Renal pelvis (tissue), 4 donors: ENCODE data around the gene KRT38. TPM values are rescaled to one million over a fixed set of nuclear protein-coding genes. Genes with fewer than 3 reads are reported as not detected.
"Not testable (repeated sequence)": the region's sequence is repeated elsewhere in the genome, so short reads cannot be mapped to it uniquely, and the experiment has no call there.

Experiments
- DNase-seq: peaks from one replicate; pipeline ENCODE4 v3.0.0-alpha.2; 2013
- polyA plus RNA-seq, 3 donors: library from polyadenylated mRNA; unstranded; fragments of 120-200 nt; gene quantifications; one replicate each; pipeline ENCODE4 v1.2.1, GENCODE V29; 2013; ENCODE audit not compliant: insufficient read length in 3 of 3

Gene KRT38
- polyA plus RNA-seq, 3 donors = not detected

- not testable (repeated sequence) for DNase-seq
Observed at GRCh38 chr17:41422586-41422985, 18.2 kb downstream of the KRT38 start.

GRCh38 chr17:41421617-41422016 is 19.2 kb downstream of the KRT38 start:
- no peak for DNase-seq

GRCh38 chr17:41421116-41421515 is 19.7 kb downstream of the KRT38 start:
- no peak for DNase-seq

GRCh38 chr17:41420134-41420533 is 20.6 kb downstream of the KRT38 start:
- no peak for DNase-seq

GRCh38 chr17:41419716-41420115 is 21.1 kb downstream of the KRT38 start:
- no peak for DNase-seq

- no peak for DNase-seq
Observed at GRCh38 chr17:41418116-41418860, 22.5 kb downstream of the KRT38 start.

GRCh38 chr17:41417576-41418015 is 23.2 kb downstream of the KRT38 start:
- no peak for DNase-seq

- no peak for DNase-seq
Observed at GRCh38 chr17:41417127-41417526, 23.7 kb downstream of the KRT38 start.

GRCh38 chr17:41416479-41416878 is 24.3 kb downstream of the KRT38 start:
- DNase-seq = peak; percentile 28

- DNase-seq = peak; percentile 30
Observed at GRCh38 chr17:41415833-41416335, 24.9 kb downstream of the KRT38 start.

GRCh38 chr17:41415411-41415810 is 25.4 kb downstream of the KRT38 start:
- DNase-seq = no peak

- DNase-seq = no peak
Observed at GRCh38 chr17:41413982-41414381, 26.8 kb downstream of the KRT38 start.

GRCh38 chr17:41413353-41413957 is 27.3 kb downstream of the KRT38 start:
- no peak for DNase-seq

GRCh38 chr17:41411072-41411840 is 29.5 kb downstream of the KRT38 start:
- no peak for DNase-seq

- no peak for DNase-seq
Observed at GRCh38 chr17:41407226-41407625, 33.6 kb downstream of the KRT38 start.

GRCh38 chr17:41406205-41406604 is 34.6 kb downstream of the KRT38 start:
- DNase-seq = no peak

GRCh38 chr17:41404024-41404671 is 36.6 kb downstream of the KRT38 start:
- no peak for DNase-seq

GRCh38 chr17:41403404-41404023 is 37.3 kb downstream of the KRT38 start:
- no peak for DNase-seq

- no peak for DNase-seq
Observed at GRCh38 chr17:41402161-41402560, 38.6 kb downstream of the KRT38 start.

GRCh38 chr17:41396996-41397660 is 43.7 kb downstream of the KRT38 start, which contains the start of gene KRT31:
Gene KRT31 (minus strand): TSS chr17:41397608. CDS start chr17:41397539, 69 bp downstream.
- DNase-seq = no peak

- no peak for DNase-seq
Observed at GRCh38 chr17:41396340-41396739, 44.4 kb downstream of the KRT38 start.
